Measurements from ENCODE around the gene AFF2.

Gene AFF2

GRCh38 chrX:149003863-149004660 is 503.6 kb downstream of the AFF2 start:
- no peak for FAIRE-seq

GRCh38 chrX:149004936-149005335 is 504.5 kb downstream of the AFF2 start:
- DNase-seq (ENCODE audit: low spot score): no peak
- FAIRE-seq: no peak

More at GRCh38 chrX:149003863-149004660, 503.6 kb downstream of the AFF2 start:
- DNase-seq (ENCODE audit: low spot score): no peak

- DNase-seq (ENCODE audit: low spot score) (no peak), FAIRE-seq (no peak)
Measured at GRCh38 chrX:149006235-149006634, 505.8 kb downstream of the AFF2 start.

- FAIRE-seq (no peak), DNase-seq (ENCODE audit: low spot score) (no peak)
Measured at GRCh38 chrX:149007423-149007822, 507.0 kb downstream of the AFF2 start.

GRCh38 chrX:149010013-149010852 is 509.8 kb downstream of the AFF2 start:
- FAIRE-seq (no peak), DNase-seq (ENCODE audit: low spot score) (no peak)

GRCh38 chrX:149010853-149011224 is 510.4 kb downstream of the AFF2 start:
- no peak for FAIRE-seq
- DNase-seq (ENCODE audit: low spot score): no peak

GRCh38 chrX:149013081-149013480 is 512.7 kb downstream of the AFF2 start:
- no peak for FAIRE-seq

GRCh38 chrX:149021159-149021558 is 520.7 kb downstream of the AFF2 start:
- DNase-seq (ENCODE audit: low spot score) (no peak), FAIRE-seq (no peak)

More at GRCh38 chrX:149013081-149013480, 512.7 kb downstream of the AFF2 start:
- DNase-seq (ENCODE audit: low spot score): no peak

GRCh38 chrX:149022485-149022884 is 522.1 kb downstream of the AFF2 start:
- DNase-seq (ENCODE audit: low spot score) (no peak), FAIRE-seq (no peak)

- DNase-seq (ENCODE audit: low spot score) (no peak), FAIRE-seq (no peak)
Measured at GRCh38 chrX:149032449-149032848, 532.0 kb downstream of the AFF2 start.

- DNase-seq (ENCODE audit: low spot score) (no peak), FAIRE-seq (no peak)
Measured at GRCh38 chrX:149036086-149036485, 535.7 kb downstream of the AFF2 start.

- no peak for DNase-seq (ENCODE audit: low spot score)
- no peak for FAIRE-seq
Measured at GRCh38 chrX:149037281-149037870, 537.0 kb downstream of the AFF2 start.

GRCh38 chrX:149039057-149039456 is 538.6 kb downstream of the AFF2 start:
- FAIRE-seq (no peak), DNase-seq (ENCODE audit: low spot score) (no peak)

- DNase-seq (ENCODE audit: low spot score): peak; percentile 4
- FAIRE-seq: no peak
Measured at GRCh38 chrX:149040873-149041535, 540.6 kb downstream of the AFF2 start.

- FAIRE-seq (no peak), DNase-seq (ENCODE audit: low spot score) (no peak)
Measured at GRCh38 chrX:149043401-149043800, 543.0 kb downstream of the AFF2 start.

GRCh38 chrX:149044471-149044870 is 544.1 kb downstream of the AFF2 start:
- FAIRE-seq: no peak
- DNase-seq (ENCODE audit: low spot score): no peak

- no peak for FAIRE-seq
- DNase-seq (ENCODE audit: low spot score): no peak
Measured at GRCh38 chrX:149045645-149046210, 545.3 kb downstream of the AFF2 start.
